GM08714 (cell line): ENCODE results near the gene STAT5A.
"Not testable (repeated sequence)": the region's sequence is repeated elsewhere in the genome, so short reads cannot be mapped to it uniquely, and the experiment has no call there.

Source experiments
- H3K4me3 ChIP-seq: fragments of 200-500 bp; sonication (Bioruptor generic); 2 replicates; pipeline ENCODE4 v1.5.1; 2014; ENCODE audit warnings: mild to moderate bottlenecking, low read length, inconsistent platforms
- ZNF274 ChIP-seq: IDR thresholded peaks from 2 replicates; pipeline ENCODE4 v1.6.1; 2012; ENCODE audit warnings: mild to moderate bottlenecking, low read depth, low read length

Gene STAT5A

GRCh38 chr17:42253578-42253977 lies 34.7 kb upstream of the STAT5A start:
- TF ChIP-seq ZNF274, result no peak
- no peak overlapping the region for H3K4me3 ChIP-seq

GRCh38 chr17:42255445-42255844 lies 32.9 kb upstream of the STAT5A start:
- TF ChIP-seq ZNF274, result no peak
- H3K4me3 ChIP-seq, result no peak overlapping the region

GRCh38 chr17:42260318-42260717 lies 28.0 kb upstream of the STAT5A start:
- no peak for TF ChIP-seq ZNF274
- no peak overlapping the region for H3K4me3 ChIP-seq

- H3K4me3 ChIP-seq, result not testable (repeated sequence)
These were observed 23.9 kb upstream of the STAT5A start for GRCh38 chr17:42264366-42264765.

- no peak overlapping the region for H3K4me3 ChIP-seq
- no peak for TF ChIP-seq ZNF274
These were observed 21.8 kb upstream of the STAT5A start for GRCh38 chr17:42266462-42266861.

- no peak for TF ChIP-seq ZNF274
- H3K4me3 ChIP-seq, result no peak overlapping the region
These were observed 21.2 kb upstream of the STAT5A start for GRCh38 chr17:42266918-42267766.

GRCh38 chr17:42268236-42268635 lies 20.1 kb upstream of the STAT5A start:
- H3K4me3 ChIP-seq, result no peak overlapping the region
- no peak for TF ChIP-seq ZNF274

GRCh38 chr17:42270170-42270535 lies 18.1 kb upstream of the STAT5A start:
- TF ChIP-seq ZNF274, result no peak
- no peak overlapping the region for H3K4me3 ChIP-seq

- TF ChIP-seq ZNF274, result no peak
- H3K4me3 ChIP-seq, result no peak overlapping the region
These were observed 17.7 kb upstream of the STAT5A start for GRCh38 chr17:42270596-42270995.

- TF ChIP-seq ZNF274, result no peak
- no peak overlapping the region for H3K4me3 ChIP-seq
These were observed 17.1 kb upstream of the STAT5A start for GRCh38 chr17:42271006-42271778.

- H3K4me3 ChIP-seq, result no peak overlapping the region
- no peak for TF ChIP-seq ZNF274
These were observed 16.6 kb upstream of the STAT5A start for GRCh38 chr17:42271779-42272035.

GRCh38 chr17:42272162-42272907 lies 16.0 kb upstream of the STAT5A start:
- TF ChIP-seq ZNF274, result no peak
- H3K4me3 ChIP-seq, result no peak overlapping the region

- H3K4me3 ChIP-seq, result no peak overlapping the region
- TF ChIP-seq ZNF274, result no peak
These were observed 14.6 kb upstream of the STAT5A start for GRCh38 chr17:42273474-42274252.

- peak overlapping the region; percentile 93; the same call in 1 of the 2 replicates for H3K4me3 ChIP-seq
These were observed 14.1 kb upstream of the STAT5A start for GRCh38 chr17:42274253-42274542.

More at GRCh38 chr17:42274253-42274542, 14.1 kb upstream of the STAT5A start:
- TF ChIP-seq ZNF274, result no peak
